ENCODE measurements around the gene RCN2. TPM values are rescaled to one million over a fixed set of nuclear protein-coding genes. Genes with fewer than 3 reads are reported as not detected.
"Not testable (repeated sequence)": the region's sequence is repeated elsewhere in the genome, so short reads cannot be mapped to it uniquely, and the experiment has no call there.

Gene RCN2
- total and polyA plus RNA-seq, 7 experiments from 2014 or later = 16.7 to 45.7 (median 28.5) TPM

- ChIA-PET POLR2A (interaction anchor here (0.7 kb wide), 1 partner anchor 15 kb away, joined by 3 read pairs; no protein-coding TSS in a partner anchor), CTCF (no interaction called here)
- Histone ChIP-seq H3K9me3 (ENCODE audit: control insufficient read depth in 2 of 3, low read length in 3 of 3) (no peaks in the 10 kb centered on the region), H3K27ac (ENCODE audit: low read depth, low read length) (no peak overlapping the region), H3K4me1 (ENCODE audit: control insufficient read depth in 2 of 2, insufficient read depth in 2 of 2, low read length in 2 of 2) (no peaks in the 10 kb centered on the region), H3K27me3 (ENCODE audit: control insufficient read depth in 2 of 2, insufficient read depth in 2 of 2, low read length in 2 of 2) (no peaks in the 10 kb centered on the region), H3K4me3 (ENCODE audit: low read length) (no peak overlapping the region), H3K36me3 (ENCODE audit: control insufficient read depth in 2 of 3, insufficient read depth in 3 of 3, low read length in 3 of 3) (no peaks in the 10 kb centered on the region)
- no peaks in the 10 kb centered on the region for H3K9me3 Mint-ChIP-seq
- ATAC-seq (no peak), DNase-seq (no peak)
- peaks cover 0 to 3% (median 0%) of the 10 kb centered on the region in 7 donors for H3K4me1 Mint-ChIP-seq
- peaks cover 0 to 35% (median 4%) of the 10 kb centered on the region in 5 donors for H3K27me3 Mint-ChIP-seq
- no peak overlapping the region for H3K27ac Mint-ChIP-seq
- H3K36me3 Mint-ChIP-seq = no peaks in the 10 kb centered on the region
- intact Hi-C loops (cut with micrococcal nuclease) = no loop called here
- no peak overlapping the region for H3K4me3 Mint-ChIP-seq
These were observed 32.6 kb downstream of the RCN2 start for GRCh38 chr15:76964157-76964556.

- H3K4me3 ChIP-seq (ENCODE audit: low read length); H3K4me1 Mint-ChIP-seq; H3K27ac Mint-ChIP-seq; H3K4me3 Mint-ChIP-seq; CTCF ChIA-PET; H3K4me1 ChIP-seq (ENCODE audit: control insufficient read depth in 2 of 2, insufficient read depth in 2 of 2, low read length in 2 of 2); H3K36me3 ChIP-seq (ENCODE audit: control insufficient read depth in 2 of 3, insufficient read depth in 3 of 3, low read length in 3 of 3); H3K27ac ChIP-seq (ENCODE audit: low read depth, low read length); H3K9me3 Mint-ChIP-seq; H3K36me3 Mint-ChIP-seq; DNase-seq; H3K27me3 ChIP-seq (ENCODE audit: control insufficient read depth in 2 of 2, insufficient read depth in 2 of 2, low read length in 2 of 2); POLR2A ChIA-PET; H3K9me3 ChIP-seq (ENCODE audit: control insufficient read depth in 2 of 3, low read length in 3 of 3); intact Hi-C loops (cut with micrococcal nuclease); ATAC-seq: not testable (repeated sequence)
- H3K27me3 Mint-ChIP-seq = peaks cover 0 to 34% (median 4%) of the 10 kb centered on the region in 5 donors
These were observed 34.5 kb downstream of the RCN2 start for GRCh38 chr15:76966051-76966450.

GRCh38 chr15:76967067-76967466, 35.5 kb downstream of the RCN2 start:
- Histone ChIP-seq H3K4me3 (ENCODE audit: low read length) (no peak overlapping the region), H3K4me1 (ENCODE audit: control insufficient read depth in 2 of 2, insufficient read depth in 2 of 2, low read length in 2 of 2) (no peaks in the 10 kb centered on the region), H3K36me3 (ENCODE audit: control insufficient read depth in 2 of 3, insufficient read depth in 3 of 3, low read length in 3 of 3) (no peaks in the 10 kb centered on the region), H3K27ac (ENCODE audit: low read depth, low read length) (no peak overlapping the region), H3K9me3 (ENCODE audit: control insufficient read depth in 2 of 3, low read length in 3 of 3) (no peaks in the 10 kb centered on the region), H3K27me3 (ENCODE audit: control insufficient read depth in 2 of 2, insufficient read depth in 2 of 2, low read length in 2 of 2) (no peaks in the 10 kb centered on the region)
- ATAC-seq = no peak
- Mint-ChIP-seq H3K4me1 (peaks cover 0 to 2% (median 0%) of the 10 kb centered on the region in 7 donors), H3K27ac (no peak overlapping the region), H3K27me3 (peaks cover 0 to 28% (median 4%) of the 10 kb centered on the region in 5 donors), H3K36me3 (no peaks in the 10 kb centered on the region), H3K4me3 (no peak overlapping the region), H3K9me3 (no peaks in the 10 kb centered on the region)
- POLR2A ChIA-PET = no interaction called here
- CTCF ChIA-PET = interaction anchor here (1.1 kb wide), 1 partner anchor 576 kb away, joined by 4 read pairs; no protein-coding TSS in a partner anchor
- no peak for DNase-seq
- intact Hi-C loops (cut with micrococcal nuclease) = no loop called here

GRCh38 chr15:76968306-76968705, 36.8 kb downstream of the RCN2 start:
- Mint-ChIP-seq H3K27me3 (peaks cover 0 to 21% (median 4%) of the 10 kb centered on the region in 5 donors), H3K27ac (no peak overlapping the region), H3K4me3 (no peak overlapping the region), H3K9me3 (no peaks in the 10 kb centered on the region), H3K36me3 (no peaks in the 10 kb centered on the region), H3K4me1 (peaks cover 0 to 3% (median 0%) of the 10 kb centered on the region in 7 donors)
- POLR2A ChIA-PET = no interaction called here
- Histone ChIP-seq H3K27me3 (ENCODE audit: control insufficient read depth in 2 of 2, insufficient read depth in 2 of 2, low read length in 2 of 2) (no peaks in the 10 kb centered on the region), H3K36me3 (ENCODE audit: control insufficient read depth in 2 of 3, insufficient read depth in 3 of 3, low read length in 3 of 3) (no peaks in the 10 kb centered on the region), H3K4me3 (ENCODE audit: low read length) (no peak overlapping the region), H3K27ac (ENCODE audit: low read depth, low read length) (no peak overlapping the region), H3K9me3 (ENCODE audit: control insufficient read depth in 2 of 3, low read length in 3 of 3) (no peaks in the 10 kb centered on the region), H3K4me1 (ENCODE audit: control insufficient read depth in 2 of 2, insufficient read depth in 2 of 2, low read length in 2 of 2) (no peaks in the 10 kb centered on the region)
- CTCF ChIA-PET = no interaction called here
- no peak for ATAC-seq
- DNase-seq = no peak
- intact Hi-C loops (cut with micrococcal nuclease) = no loop called here

GRCh38 chr15:76972389-76973361, 41.1 kb downstream of the RCN2 start:
- H3K4me3 Mint-ChIP-seq = no peak overlapping the region
- ChIA-PET POLR2A (interaction anchor here (0.6 to 2.0 kb wide), 3 partner anchors 22 to 257 kb away, joined by 4 to 8 read pairs (median 4); partner anchors contain the start of gene PSTPIP1), CTCF (interaction anchor here (0.5 to 2.9 kb wide), 16 partner anchors 15 to 571 kb away, joined by 3 to 18 read pairs (median 6); partner anchors contain the start of gene PSTPIP1)
- Histone ChIP-seq H3K27me3 (ENCODE audit: control insufficient read depth in 2 of 2, insufficient read depth in 2 of 2, low read length in 2 of 2) (no peaks in the 10 kb centered on the region), H3K4me3 (ENCODE audit: low read length) (no peak overlapping the region), H3K36me3 (ENCODE audit: control insufficient read depth in 2 of 3, insufficient read depth in 3 of 3, low read length in 3 of 3) (no peaks in the 10 kb centered on the region), H3K9me3 (ENCODE audit: control insufficient read depth in 2 of 3, low read length in 3 of 3) (no peaks in the 10 kb centered on the region), H3K27ac (ENCODE audit: low read depth, low read length) (no peak overlapping the region), H3K4me1 (ENCODE audit: control insufficient read depth in 2 of 2, insufficient read depth in 2 of 2, low read length in 2 of 2) (no peaks in the 10 kb centered on the region)
- intact Hi-C loops (cut with micrococcal nuclease) = loop anchor here (1.0 to 10.0 kb wide), 10 partner anchors 22 to 571 kb away; partner anchors contain the start of genes PSTPIP1 (in 1 of the 2) and TSPAN3 (in 1 of the 2)
- H3K4me1 Mint-ChIP-seq = peaks cover 6 to 30% (median 13%) of the 10 kb centered on the region in 7 donors
- H3K36me3 Mint-ChIP-seq = peaks cover 0 to under 1% (median 0%) of the 10 kb centered on the region in 5 donors
- H3K27ac Mint-ChIP-seq = no peak overlapping the region
- H3K9me3 Mint-ChIP-seq = no peaks in the 10 kb centered on the region
- DNase-seq (no peak), ATAC-seq (no peak)
- H3K27me3 Mint-ChIP-seq = peaks cover 0 to 6% (median 0%) of the 10 kb centered on the region in 5 donors

- peak; percentile 71 for ATAC-seq
These were observed 41.8 kb downstream of the RCN2 start for GRCh38 chr15:76973362-76973743.

More at GRCh38 chr15:76973362-76973743, 41.8 kb downstream of the RCN2 start:
- intact Hi-C loops (cut with micrococcal nuclease) = loop anchor here (1.0 to 10.0 kb wide), 10 partner anchors 21 to 570 kb away; partner anchors contain the start of genes PSTPIP1 (in 1 of the 2) and TSPAN3 (in 1 of the 2)
- Histone ChIP-seq H3K27me3 (ENCODE audit: control insufficient read depth in 2 of 2, insufficient read depth in 2 of 2, low read length in 2 of 2) (no peaks in the 10 kb centered on the region), H3K9me3 (ENCODE audit: control insufficient read depth in 2 of 3, low read length in 3 of 3) (no peaks in the 10 kb centered on the region), H3K4me3 (ENCODE audit: low read length) (no peak overlapping the region), H3K36me3 (ENCODE audit: control insufficient read depth in 2 of 3, insufficient read depth in 3 of 3, low read length in 3 of 3) (no peaks in the 10 kb centered on the region), H3K4me1 (ENCODE audit: control insufficient read depth in 2 of 2, insufficient read depth in 2 of 2, low read length in 2 of 2) (no peaks in the 10 kb centered on the region), H3K27ac (ENCODE audit: low read depth, low read length) (no peak overlapping the region)
- Mint-ChIP-seq H3K36me3 (peaks cover 0 to 4% (median 0%) of the 10 kb centered on the region in 5 donors), H3K27me3 (peaks cover 0 to 6% (median 0%) of the 10 kb centered on the region in 5 donors), H3K4me1 (peaks cover 6 to 35% (median 16%) of the 10 kb centered on the region in 7 donors), H3K9me3 (peaks cover 0 to 4% (median 0%) of the 10 kb centered on the region in 11 donors), H3K27ac (peak overlapping the region in 1 of 9 donors; percentile 36), H3K4me3 (no peak overlapping the region)
- ChIA-PET POLR2A (interaction anchor here (0.6 to 2.0 kb wide), 4 partner anchors 21 to 523 kb away, joined by 3 to 8 read pairs (median 4); partner anchors contain the start of gene PSTPIP1), CTCF (interaction anchor here (0.5 to 2.9 kb wide), 18 partner anchors 15 to 570 kb away, joined by 3 to 18 read pairs (median 5); partner anchors contain the start of gene PSTPIP1)
- peak in 8 of 9 donors; percentile 26 to 65 (median 52) for DNase-seq

All from naive thymus-derived CD4-positive, alpha-beta T cell (primary cell).